Parathyroid adenoma (tissue), 2 donors: Measurements from ENCODE around the gene MANF.

Experiments used
- H2AFZ ChIP-seq: fragments of 300-600 bp; sonication (generic); one replicate; pipeline ENCODE4 v1.7.0; 2017; ENCODE audit warnings: antibody characterized with exemption, mild to moderate bottlenecking
- H3K27ac ChIP-seq: fragments of 300-600 bp; sonication (generic); one replicate; pipeline ENCODE4 v1.7.0; 2017
- H3K27me3 ChIP-seq: fragments of 300-600 bp; sonication (generic); one replicate; pipeline ENCODE4 v1.7.0; 2017; ENCODE audit warnings: low read length; ENCODE audit not compliant: control insufficient read depth, insufficient read depth
- H3K36me3 ChIP-seq: fragments of 300-600 bp; sonication (generic); one replicate; pipeline ENCODE4 v1.7.0; 2017; ENCODE audit warnings: low read length; ENCODE audit not compliant: control insufficient read depth, insufficient read depth
- H3K4me1 ChIP-seq: fragments of 300-600 bp; sonication (generic); one replicate; pipeline ENCODE4 v1.7.0; 2017; ENCODE audit warnings: control low read depth
- H3K4me2 ChIP-seq: fragments of 300-600 bp; sonication (generic); one replicate; pipeline ENCODE4 v1.7.0; 2017; ENCODE audit warnings: low read length
- H3K4me3 ChIP-seq: fragments of 300-600 bp; sonication (generic); one replicate; pipeline ENCODE4 v1.7.0; 2017; ENCODE audit warnings: low read depth, low read length
- H3K79me2 ChIP-seq: fragments of 300-600 bp; sonication (generic); one replicate; pipeline ENCODE4 v1.7.0; 2017; ENCODE audit warnings: control low read depth
- H3K9ac ChIP-seq: fragments of 300-600 bp; sonication (generic); one replicate; pipeline ENCODE4 v1.7.0; 2017; ENCODE audit warnings: mild to moderate bottlenecking
- H3K9me3 ChIP-seq: fragments of 300-600 bp; sonication (generic); one replicate; pipeline ENCODE4 v1.7.0; 2017; ENCODE audit warnings: low read length; ENCODE audit not compliant: control insufficient read depth
- TF ChIP-seq, protein P1 (sequence below): fragments of 300-600 bp; sonication (generic); IDR thresholded peaks from one replicate; pipeline ENCODE4 v1.7.0; 2017; ENCODE audit warnings: antibody characterized with exemption, mild to moderate bottlenecking
- donor health status: primary hyperparathyroidism.

Gene MANF

GRCh38 chr3:51384726-51385473, at the start of gene MANF:
Gene MANF, plus strand, starts transcription at chr3:51385291. Its CDS starts 52 bp downstream, at chr3:51385343.
- Histone ChIP-seq H3K27ac (peak within 1 kb of the TSS; percentile 85), H3K9me3 (no peaks in the 10 kb centered on the region), H3K4me2 (peak within 1 kb of the TSS; percentile 93), H3K4me3 (peak within 1 kb of the TSS; percentile 97), H3K27me3 (no peaks in the 10 kb centered on the region), H3K79me2 (peaks cover 3% of the 10 kb centered on the region), H2AFZ (peak within 1 kb of the TSS; percentile 80), H3K4me1 (peaks cover 27% of the 10 kb centered on the region), H3K36me3 (no peaks in the 10 kb centered on the region), H3K9ac (peak within 1 kb of the TSS; percentile 88)
- TF ChIP-seq, protein P1, sequence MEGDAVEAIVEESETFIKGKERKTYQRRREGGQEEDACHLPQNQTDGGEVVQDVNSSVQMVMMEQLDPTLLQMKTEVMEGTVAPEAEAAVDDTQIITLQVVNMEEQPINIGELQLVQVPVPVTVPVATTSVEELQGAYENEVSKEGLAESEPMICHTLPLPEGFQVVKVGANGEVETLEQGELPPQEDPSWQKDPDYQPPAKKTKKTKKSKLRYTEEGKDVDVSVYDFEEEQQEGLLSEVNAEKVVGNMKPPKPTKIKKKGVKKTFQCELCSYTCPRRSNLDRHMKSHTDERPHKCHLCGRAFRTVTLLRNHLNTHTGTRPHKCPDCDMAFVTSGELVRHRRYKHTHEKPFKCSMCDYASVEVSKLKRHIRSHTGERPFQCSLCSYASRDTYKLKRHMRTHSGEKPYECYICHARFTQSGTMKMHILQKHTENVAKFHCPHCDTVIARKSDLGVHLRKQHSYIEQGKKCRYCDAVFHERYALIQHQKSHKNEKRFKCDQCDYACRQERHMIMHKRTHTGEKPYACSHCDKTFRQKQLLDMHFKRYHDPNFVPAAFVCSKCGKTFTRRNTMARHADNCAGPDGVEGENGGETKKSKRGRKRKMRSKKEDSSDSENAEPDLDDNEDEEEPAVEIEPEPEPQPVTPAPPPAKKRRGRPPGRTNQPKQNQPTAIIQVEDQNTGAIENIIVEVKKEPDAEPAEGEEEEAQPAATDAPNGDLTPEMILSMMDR: no peak

- H3K27ac ChIP-seq: no peak overlapping the region
These were observed 48.8 kb upstream of the MANF start for GRCh38 chr3:51336261-51336660.

GRCh38 chr3:51337666-51338065, 47.4 kb upstream of the MANF start:
- Histone ChIP-seq H2AFZ (no peak overlapping the region), H3K79me2 (no peaks in the 10 kb centered on the region), H3K27ac (no peak overlapping the region), H3K36me3 (no peaks in the 10 kb centered on the region), H3K9ac (no peak overlapping the region), H3K4me3 (no peak overlapping the region), H3K4me2 (no peak overlapping the region), H3K27me3 (no peaks in the 10 kb centered on the region), H3K9me3 (no peaks in the 10 kb centered on the region), H3K4me1 (peaks cover 16% of the 10 kb centered on the region)
- TF ChIP-seq, protein P1: no peak

More at GRCh38 chr3:51336261-51336660, 48.8 kb upstream of the MANF start:
- Histone ChIP-seq H3K36me3 (no peaks in the 10 kb centered on the region), H3K27me3 (no peaks in the 10 kb centered on the region), H3K79me2 (no peaks in the 10 kb centered on the region), H3K4me2 (no peak overlapping the region), H3K9me3 (no peaks in the 10 kb centered on the region), H3K9ac (no peak overlapping the region), H3K4me1 (peaks cover 16% of the 10 kb centered on the region), H3K4me3 (no peak overlapping the region), H2AFZ (no peak overlapping the region)
- TF ChIP-seq, protein P1: no peak

DNA sequence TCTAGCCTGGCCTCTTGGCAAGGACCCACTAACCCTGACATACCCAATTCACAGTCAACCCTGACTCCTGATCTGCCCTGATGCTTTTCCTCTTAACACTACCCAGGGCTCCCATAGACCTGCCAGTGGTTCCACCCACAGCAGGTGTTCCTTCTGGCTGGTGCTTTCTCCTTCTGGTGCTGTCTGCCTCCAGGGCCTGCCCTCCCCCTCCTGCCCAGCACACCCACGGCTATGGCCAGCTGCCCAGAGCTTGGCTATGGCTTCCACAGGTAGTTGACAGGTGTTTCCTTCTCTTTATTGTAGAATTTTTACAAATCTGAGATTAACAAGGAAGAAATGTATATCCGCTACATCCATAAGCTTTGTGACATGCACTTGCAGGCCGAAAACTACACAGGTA, 46.5 kb upstream of the MANF start:
- TF ChIP-seq, protein P1: no peak
- Histone ChIP-seq H3K9ac (no peak overlapping the region), H3K27me3 (no peaks in the 10 kb centered on the region), H3K4me2 (no peak overlapping the region), H3K4me3 (no peak overlapping the region), H3K9me3 (no peaks in the 10 kb centered on the region), H3K27ac (no peak overlapping the region), H3K4me1 (peaks cover 16% of the 10 kb centered on the region), H3K36me3 (no peaks in the 10 kb centered on the region), H3K79me2 (no peaks in the 10 kb centered on the region), H2AFZ (no peak overlapping the region)
